Neural progenitor cell (in vitro differentiated cells): ENCODE data around the gene IGSF22. TPM values are rescaled to one million over a fixed set of nuclear protein-coding genes. Genes with fewer than 3 reads are reported as not detected.

Experiments used
- DNase-seq: peaks from one replicate; pipeline ENCODE4 v3.0.0-alpha.2; 2016; ENCODE audit warnings: low spot score
- H2AFZ ChIP-seq: fragments of 200-600 bp; sonication (generic); replicated peaks from 2 replicates; pipeline ENCODE4 v1.6.1; 2016; ENCODE audit warnings: antibody characterized with exemption
- H3F3A ChIP-seq: fragments of 200-600 bp; sonication (generic); 2 replicates; pipeline ENCODE4 v1.6.1; 2016; ENCODE audit warnings: antibody characterized with exemption, low read depth
- H3K27ac ChIP-seq: fragments of 200-600 bp; sonication (generic); 2 replicates; pipeline ENCODE4 v1.5.1; 2016; ENCODE audit warnings: mild to moderate bottlenecking
- H3K27me3 ChIP-seq: fragments of 200-600 bp; sonication (generic); 2 replicates; pipeline ENCODE4 v1.6.1; 2016; ENCODE audit warnings: mild to moderate bottlenecking, moderate library complexity
- H3K36me3 ChIP-seq: fragments of 200-600 bp; sonication (generic); 2 replicates; pipeline ENCODE4 v1.5.1; 2016
- H3K4me1 ChIP-seq: fragments of 200-600 bp; sonication (generic); 2 replicates; pipeline ENCODE4 v1.6.1; 2016; ENCODE audit warnings: mixed run types
- H3K4me2 ChIP-seq: fragments of 200-600 bp; sonication (generic); 2 replicates; pipeline ENCODE4 v1.6.1; 2016
- H3K4me3 ChIP-seq: fragments of 200-600 bp; sonication (generic); 2 replicates; pipeline ENCODE4 v1.5.1; 2016
- H3K79me2 ChIP-seq: fragments of 200-600 bp; sonication (generic); 2 replicates; pipeline ENCODE4 v1.6.1; 2016; ENCODE audit warnings: low read depth
- H3K9ac ChIP-seq: fragments of 200-600 bp; sonication (generic); 2 replicates; pipeline ENCODE4 v1.6.1; 2016
- H3K9me3 ChIP-seq: fragments of 200-600 bp; sonication (generic); 2 replicates; pipeline ENCODE4 v1.5.1; 2016; ENCODE audit warnings: low read depth
- H4K20me1 ChIP-seq: fragments of 200-600 bp; sonication (generic); 2 replicates; pipeline ENCODE4 v1.6.1; 2016; ENCODE audit warnings: low read depth
- H3K27ac Mint-ChIP-seq: 3 replicates; pipeline ENCODE4 v1.8.0; 2021; ENCODE audit warnings: mixed read lengths
- H3K27me3 Mint-ChIP-seq: 2 replicates; pipeline ENCODE4 v1.8.0; 2022; ENCODE audit warnings: low read depth, mild to moderate bottlenecking, inconsistent platforms, moderate library complexity, mixed read lengths; ENCODE audit not compliant: insufficient read depth
- H3K36me3 Mint-ChIP-seq: 3 replicates; pipeline ENCODE4 v1.8.0; 2021; ENCODE audit warnings: mixed read lengths
- H3K4me1 Mint-ChIP-seq: 3 replicates; pipeline ENCODE4 v1.8.0; 2021; ENCODE audit warnings: mixed read lengths
- H3K4me3 Mint-ChIP-seq: 3 replicates; pipeline ENCODE4 v1.8.0; 2021; ENCODE audit warnings: mild to moderate bottlenecking, moderate library complexity, mixed read lengths
- H3K9me3 Mint-ChIP-seq: 3 replicates; pipeline ENCODE4 v1.8.0; 2020; ENCODE audit warnings: mixed read lengths
- CTCF ChIP-seq: fragments of 200-600 bp; sonication (generic); IDR thresholded peaks from 2 replicates; pipeline ENCODE4 v1.5.1; 2017; ENCODE audit warnings: antibody characterized with exemption, mild to moderate bottlenecking
- EZH2 ChIP-seq: fragments of 200-600 bp; sonication (generic); IDR thresholded peaks from 2 replicates; pipeline ENCODE4 v1.6.1; 2017; ENCODE audit warnings: antibody characterized with exemption, mild to moderate bottlenecking, moderate library complexity
- EZH2phosphoT487 ChIP-seq: fragments of 200-600 bp; sonication (generic); IDR thresholded peaks from 2 replicates; pipeline ENCODE4 v1.6.1; 2017; ENCODE audit warnings: antibody characterized with exemption
- total RNA-seq: library from RNA; depleted of rRNA; stranded (reverse); fragments of >200 nt; gene quantifications from 2 replicates; pipeline ENCODE4 v1.2.3, GENCODE V29; 2015; ENCODE audit warnings: low replicate concordance

IGSF22 gene
- total RNA-seq, 1 donor from 2014 or later, result 0.41 TPM

GRCh38 chr11:18731949-18732821 is 6.2 kb upstream of the IGSF22 start:
- H3K36me3 ChIP-seq, result no peaks in the 10 kb centered on the region
- H3K27me3 ChIP-seq, result no peaks in the 10 kb centered on the region
- peak; percentile 47 for DNase-seq
- peaks cover 8% of the 10 kb centered on the region for H3K4me1 Mint-ChIP-seq
- H3K9me3 Mint-ChIP-seq, result no peaks in the 10 kb centered on the region
- no peaks in the 10 kb centered on the region for H4K20me1 ChIP-seq
- H3K27ac Mint-ChIP-seq, result no peak overlapping the region
- H3K27ac ChIP-seq, result no peak overlapping the region
- no peaks in the 10 kb centered on the region for H3F3A ChIP-seq
- no peak overlapping the region for H3K4me3 Mint-ChIP-seq
- no peaks in the 10 kb centered on the region for H3K36me3 Mint-ChIP-seq
- H3K4me3 ChIP-seq, result no peak overlapping the region
- H3K79me2 ChIP-seq, result no peaks in the 10 kb centered on the region
- no peak overlapping the region for H3K9ac ChIP-seq
- TF ChIP-seq EZH2, result no peak
- TF ChIP-seq CTCF, result peak; percentile 97
- TF ChIP-seq EZH2phosphoT487, result no peak
- H3K9me3 ChIP-seq, result no peaks in the 10 kb centered on the region
- H3K4me2 ChIP-seq, result no peak overlapping the region
- H3K4me1 ChIP-seq, result no peaks in the 10 kb centered on the region
- H3K27me3 Mint-ChIP-seq, result no peaks in the 10 kb centered on the region
- no peak overlapping the region for H2AFZ ChIP-seq

- Mint-ChIP-seq H3K36me3 (no peaks in the 10 kb centered on the region), H3K27me3 (peaks cover 2% of the 10 kb centered on the region), H3K4me1 (peaks cover 8% of the 10 kb centered on the region), H3K9me3 (no peaks in the 10 kb centered on the region), H3K4me3 (no peak overlapping the region), H3K27ac (no peak overlapping the region)
- Histone ChIP-seq H3K9ac (no peak overlapping the region), H4K20me1 (no peaks in the 10 kb centered on the region), H3K4me3 (no peak overlapping the region), H3K27ac (no peak overlapping the region), H3K36me3 (no peaks in the 10 kb centered on the region), H3K27me3 (no peaks in the 10 kb centered on the region), H3K9me3 (no peaks in the 10 kb centered on the region), H3K4me1 (peaks cover 3% of the 10 kb centered on the region), H3K79me2 (no peaks in the 10 kb centered on the region), H3K4me2 (no peak overlapping the region), H2AFZ (no peak overlapping the region), H3F3A (no peaks in the 10 kb centered on the region)
- no peak for TF ChIP-seq EZH2
- no peak for TF ChIP-seq EZH2phosphoT487
- TF ChIP-seq CTCF, result no peak
- DNase-seq, result no peak
Measured at GRCh38 chr11:18731441-18731840, 5.5 kb upstream of the IGSF22 start.

GRCh38 chr11:18730020-18730419 is 4.0 kb upstream of the IGSF22 start:
- H3K4me1 ChIP-seq, result peaks cover 9% of the 10 kb centered on the region
- no peak overlapping the region for H2AFZ ChIP-seq
- Mint-ChIP-seq H3K36me3 (no peaks in the 10 kb centered on the region), H3K4me3 (no peak overlapping the region), H3K9me3 (no peaks in the 10 kb centered on the region), H3K4me1 (peaks cover 8% of the 10 kb centered on the region), H3K27me3 (peaks cover 2% of the 10 kb centered on the region), H3K27ac (no peak overlapping the region)
- no peak overlapping the region for H3K4me2 ChIP-seq
- DNase-seq, result no peak
- H3K9me3 ChIP-seq, result no peaks in the 10 kb centered on the region
- TF ChIP-seq EZH2 (no peak), EZH2phosphoT487 (no peak), CTCF (no peak)
- no peaks in the 10 kb centered on the region for H3K27me3 ChIP-seq
- no peaks in the 10 kb centered on the region for H3F3A ChIP-seq
- no peaks in the 10 kb centered on the region for H4K20me1 ChIP-seq
- no peaks in the 10 kb centered on the region for H3K79me2 ChIP-seq
- H3K36me3 ChIP-seq, result no peaks in the 10 kb centered on the region
- no peak overlapping the region for H3K9ac ChIP-seq
- no peak overlapping the region for H3K27ac ChIP-seq
- H3K4me3 ChIP-seq, result no peak overlapping the region
